OCI-LY3 (cell line): ENCODE results near the gene ARHGAP18.

Experiments
- H2AFZ ChIP-seq: fragments of 200-600, 300-600 bp; shearing (Covaris generic); 2 replicates; pipeline ENCODE4 v1.6.0; 2014; ENCODE audit warnings: antibody characterized with exemption, low read depth, low read length
- H3K27ac ChIP-seq: fragments of 200-600, 300-600 bp; sonication (generic); 2 replicates; pipeline ENCODE4 v1.5.1; 2014; ENCODE audit warnings: mild to moderate bottlenecking, low read length, moderate library complexity, mixed read lengths
- H3K27me3 ChIP-seq: fragments of 200-600, 300-600 bp; sonication (generic); 2 replicates; pipeline ENCODE4 v1.6.1; 2014; ENCODE audit warnings: low read depth, low read length, mixed read lengths
- H3K36me3 ChIP-seq: fragments of 200-600, 300-600 bp; sonication (generic); replicated peaks from 2 replicates; pipeline ENCODE3; 2014; ENCODE audit warnings: low read depth, low read length, mixed read lengths
- H3K4me1 ChIP-seq: fragments of 300-600, 200-600 bp; sonication (generic); 2 replicates; pipeline ENCODE4 v1.6.1; 2014; ENCODE audit warnings: low read length, mixed read lengths
- H3K4me2 ChIP-seq: fragments of 200-600, 300-600 bp; sonication (generic); 2 replicates; pipeline ENCODE4 v1.6.1; 2014; ENCODE audit warnings: low read length, mixed read lengths
- H3K4me3 ChIP-seq: fragments of 300-600, 200-600 bp; sonication (generic); 2 replicates; pipeline ENCODE4 v1.5.1; 2014; ENCODE audit warnings: antibody characterized with exemption, mild to moderate bottlenecking, low read length, moderate library complexity
- H3K79me2 ChIP-seq: fragments of 300-600, 200-600 bp; shearing (Covaris generic); 2 replicates; pipeline ENCODE4 v1.6.1; 2014; ENCODE audit warnings: mild to moderate bottlenecking, low read length, mixed read lengths
- H3K9ac ChIP-seq: fragments of 300-600, 200-600 bp; shearing (Covaris generic); 2 replicates; pipeline ENCODE4 v1.6.0; 2014; ENCODE audit warnings: mild to moderate bottlenecking, low read length, moderate library complexity
- H3K9me3 ChIP-seq: fragments of 200-600, 300-600 bp; shearing (Covaris generic); 2 replicates; pipeline ENCODE4 v1.6.1; 2014; ENCODE audit warnings: low read length, mixed read lengths; ENCODE audit not compliant: insufficient read depth
- H4K20me1 ChIP-seq: fragments of 200-600, 300-600 bp; sonication (generic); 2 replicates; pipeline ENCODE4 v1.6.1; 2016; ENCODE audit warnings: low read length, mixed read lengths; ENCODE audit not compliant: insufficient read depth
- EZH2phosphoT487 ChIP-seq: fragments of 200-600 bp; shearing (Covaris generic); IDR thresholded peaks from 2 replicates; pipeline ENCODE4 v1.6.1; 2018; ENCODE audit warnings: antibody characterized with exemption, mixed run types, low read depth
- TF ChIP-seq, protein P1 (sequence below): fragments of 200-600, 300-600 bp; sonication (generic); IDR thresholded peaks from 2 replicates; pipeline ENCODE4 v1.5.1; 2014; ENCODE audit warnings: antibody characterized with exemption, low read length, low read depth

Gene ARHGAP18, protein sequence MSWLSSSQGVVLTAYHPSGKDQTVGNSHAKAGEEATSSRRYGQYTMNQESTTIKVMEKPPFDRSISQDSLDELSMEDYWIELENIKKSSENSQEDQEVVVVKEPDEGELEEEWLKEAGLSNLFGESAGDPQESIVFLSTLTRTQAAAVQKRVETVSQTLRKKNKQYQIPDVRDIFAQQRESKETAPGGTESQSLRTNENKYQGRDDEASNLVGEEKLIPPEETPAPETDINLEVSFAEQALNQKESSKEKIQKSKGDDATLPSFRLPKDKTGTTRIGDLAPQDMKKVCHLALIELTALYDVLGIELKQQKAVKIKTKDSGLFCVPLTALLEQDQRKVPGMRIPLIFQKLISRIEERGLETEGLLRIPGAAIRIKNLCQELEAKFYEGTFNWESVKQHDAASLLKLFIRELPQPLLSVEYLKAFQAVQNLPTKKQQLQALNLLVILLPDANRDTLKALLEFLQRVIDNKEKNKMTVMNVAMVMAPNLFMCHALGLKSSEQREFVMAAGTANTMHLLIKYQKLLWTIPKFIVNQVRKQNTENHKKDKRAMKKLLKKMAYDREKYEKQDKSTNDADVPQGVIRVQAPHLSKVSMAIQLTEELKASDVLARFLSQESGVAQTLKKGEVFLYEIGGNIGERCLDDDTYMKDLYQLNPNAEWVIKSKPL

DNA sequence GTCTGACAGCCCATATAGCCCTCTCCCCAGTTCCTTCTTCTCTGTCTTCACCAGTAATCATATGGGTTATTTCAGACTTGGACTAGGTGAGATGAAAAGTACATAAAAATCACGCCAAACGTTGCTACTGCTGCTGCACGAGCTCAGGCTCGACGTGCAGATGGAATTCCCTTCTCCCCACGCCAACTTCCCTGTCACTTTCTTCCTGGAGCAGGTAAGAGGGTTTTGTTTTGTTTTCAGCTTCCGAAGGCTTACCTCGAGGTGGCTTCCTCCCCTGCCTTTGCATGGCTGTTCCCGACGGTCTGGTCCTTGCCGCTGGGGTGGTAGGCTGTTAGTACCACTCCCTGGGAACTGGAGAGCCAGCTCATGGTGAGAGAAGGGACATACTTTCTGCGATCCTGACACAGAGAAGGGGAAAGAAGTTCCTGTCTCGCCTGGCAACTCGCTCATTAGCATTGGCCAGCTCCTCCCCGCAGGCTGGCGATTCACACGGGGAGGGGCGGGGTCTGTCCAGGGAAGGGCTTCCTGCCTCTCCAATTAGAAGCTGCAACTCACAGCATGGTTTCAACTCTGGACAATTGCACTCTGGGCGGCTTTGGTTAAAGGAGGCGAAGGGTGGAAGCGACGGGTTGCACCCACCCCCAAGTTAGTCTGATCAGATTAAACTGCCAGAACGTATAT is at the start of gene ARHGAP18:
Gene ARHGAP18, minus strand, starts transcription at position 409 of the 681 bp plus-strand sequence. Its CDS starts 41 bp downstream, at position 368.
- Histone ChIP-seq H3K4me3 (peak within 1 kb of the TSS; percentile 96), H4K20me1 (no peaks in the 10 kb centered on the region), H3K4me1 (peaks cover 23% of the 10 kb centered on the region), H3K27me3 (no peaks in the 10 kb centered on the region), H2AFZ (peak within 1 kb of the TSS; percentile 81), H3K27ac (peak within 1 kb of the TSS; percentile 28), H3K36me3 (peaks cover 3% of the 10 kb centered on the region), H3K4me2 (peak within 1 kb of the TSS; percentile 94), H3K79me2 (peaks cover 17% of the 10 kb centered on the region), H3K9me3 (no peaks in the 10 kb centered on the region), H3K9ac (peak within 1 kb of the TSS; percentile 81)
- TF ChIP-seq, protein P1, sequence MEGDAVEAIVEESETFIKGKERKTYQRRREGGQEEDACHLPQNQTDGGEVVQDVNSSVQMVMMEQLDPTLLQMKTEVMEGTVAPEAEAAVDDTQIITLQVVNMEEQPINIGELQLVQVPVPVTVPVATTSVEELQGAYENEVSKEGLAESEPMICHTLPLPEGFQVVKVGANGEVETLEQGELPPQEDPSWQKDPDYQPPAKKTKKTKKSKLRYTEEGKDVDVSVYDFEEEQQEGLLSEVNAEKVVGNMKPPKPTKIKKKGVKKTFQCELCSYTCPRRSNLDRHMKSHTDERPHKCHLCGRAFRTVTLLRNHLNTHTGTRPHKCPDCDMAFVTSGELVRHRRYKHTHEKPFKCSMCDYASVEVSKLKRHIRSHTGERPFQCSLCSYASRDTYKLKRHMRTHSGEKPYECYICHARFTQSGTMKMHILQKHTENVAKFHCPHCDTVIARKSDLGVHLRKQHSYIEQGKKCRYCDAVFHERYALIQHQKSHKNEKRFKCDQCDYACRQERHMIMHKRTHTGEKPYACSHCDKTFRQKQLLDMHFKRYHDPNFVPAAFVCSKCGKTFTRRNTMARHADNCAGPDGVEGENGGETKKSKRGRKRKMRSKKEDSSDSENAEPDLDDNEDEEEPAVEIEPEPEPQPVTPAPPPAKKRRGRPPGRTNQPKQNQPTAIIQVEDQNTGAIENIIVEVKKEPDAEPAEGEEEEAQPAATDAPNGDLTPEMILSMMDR: no peak
- no peak for TF ChIP-seq EZH2phosphoT487

DNA sequence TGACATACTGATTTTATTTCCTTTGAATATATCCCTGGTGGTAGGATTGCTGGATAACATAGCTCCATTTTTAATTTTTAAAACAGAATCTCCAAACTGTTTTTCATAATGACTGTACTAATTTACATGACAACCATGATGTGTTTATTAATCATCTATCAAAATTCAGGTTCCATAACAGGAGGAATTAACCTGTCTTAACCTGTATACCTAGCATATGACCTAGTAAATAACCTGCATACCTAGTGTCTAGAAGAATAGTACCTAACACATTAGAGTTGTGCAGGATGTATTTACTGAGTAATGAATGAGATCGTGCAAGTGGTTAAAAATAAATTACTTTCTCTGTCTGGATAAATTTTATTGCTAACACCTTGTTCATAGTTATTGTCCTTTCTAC is 45.8 kb upstream of the ARHGAP18 start:
- no peaks in the 10 kb centered on the region for H4K20me1 ChIP-seq
- H3K36me3 ChIP-seq: no peaks in the 10 kb centered on the region
- H3K4me1 ChIP-seq: peaks cover 17% of the 10 kb centered on the region
- TF ChIP-seq EZH2phosphoT487: no peak
- TF ChIP-seq, protein P1: no peak
- H3K27me3 ChIP-seq: no peaks in the 10 kb centered on the region
- H3K4me3 ChIP-seq: no peak overlapping the region
- no peaks in the 10 kb centered on the region for H3K9me3 ChIP-seq
- H3K4me2 ChIP-seq: no peak overlapping the region
- no peak overlapping the region for H2AFZ ChIP-seq
- no peak overlapping the region for H3K27ac ChIP-seq
- H3K9ac ChIP-seq: no peak overlapping the region
- H3K79me2 ChIP-seq: no peaks in the 10 kb centered on the region

DNA sequence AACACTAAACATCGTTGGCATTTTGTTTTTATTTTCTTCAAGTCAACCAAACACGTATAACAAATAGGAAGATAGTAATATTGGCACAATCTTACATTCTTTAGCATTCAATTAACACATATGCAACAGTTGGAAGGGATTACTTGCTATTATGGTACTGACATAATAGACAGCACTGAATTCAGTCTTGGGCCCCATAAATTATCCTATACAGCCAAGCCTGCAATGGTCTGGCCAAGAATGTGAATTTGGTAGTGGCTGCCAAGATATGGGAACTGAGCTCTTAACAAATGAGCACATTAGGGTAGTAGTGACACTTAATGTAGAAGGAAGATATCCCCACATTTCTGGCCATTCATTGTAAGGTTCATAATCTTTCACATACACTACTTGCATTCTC is 44.8 kb upstream of the ARHGAP18 start:
- Histone ChIP-seq H4K20me1 (no peaks in the 10 kb centered on the region), H3K4me1 (peaks cover 22% of the 10 kb centered on the region), H3K27ac (no peak overlapping the region), H3K36me3 (no peaks in the 10 kb centered on the region), H3K79me2 (no peaks in the 10 kb centered on the region), H2AFZ (no peak overlapping the region), H3K4me2 (no peak overlapping the region), H3K9me3 (no peaks in the 10 kb centered on the region), H3K9ac (no peak overlapping the region), H3K4me3 (no peak overlapping the region), H3K27me3 (no peaks in the 10 kb centered on the region)
- no peak for TF ChIP-seq EZH2phosphoT487
- TF ChIP-seq, protein P1: no peak

DNA sequence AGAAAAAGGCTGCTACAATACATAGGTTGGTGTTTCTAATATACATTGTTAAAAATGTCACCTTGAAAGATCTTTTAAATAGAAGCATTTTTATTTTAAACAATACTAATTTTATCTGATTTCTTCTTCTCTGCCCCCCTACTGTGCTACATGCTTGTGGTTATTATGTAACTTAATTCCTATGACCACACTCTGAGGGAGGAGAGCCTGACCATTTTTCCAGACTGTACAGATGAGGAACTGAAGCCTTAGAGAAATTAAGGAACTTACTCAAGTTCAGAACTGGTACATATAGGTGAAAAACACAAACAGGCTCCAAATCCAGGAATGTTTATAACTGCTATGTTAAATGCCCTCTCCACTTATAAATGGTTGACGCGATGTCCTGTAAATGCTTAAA is 43.4 kb upstream of the ARHGAP18 start:
- no peak overlapping the region for H3K4me2 ChIP-seq
- H3K4me1 ChIP-seq: peaks cover 35% of the 10 kb centered on the region
- no peak overlapping the region for H3K4me3 ChIP-seq
- no peaks in the 10 kb centered on the region for H4K20me1 ChIP-seq
- no peak overlapping the region for H3K9ac ChIP-seq
- TF ChIP-seq EZH2phosphoT487: no peak
- TF ChIP-seq, protein P1: no peak
- H3K27ac ChIP-seq: no peak overlapping the region
- no peaks in the 10 kb centered on the region for H3K36me3 ChIP-seq
- no peaks in the 10 kb centered on the region for H3K9me3 ChIP-seq
- H2AFZ ChIP-seq: no peak overlapping the region
- H3K27me3 ChIP-seq: no peaks in the 10 kb centered on the region
- no peaks in the 10 kb centered on the region for H3K79me2 ChIP-seq
